Upper lobe of right lung (tissue), 1 donor: ENCODE results near the gene YIF1A. TPM values are rescaled to one million over a fixed set of nuclear protein-coding genes. Genes with fewer than 3 reads are reported as not detected.

Source experiments
- ATAC-seq: fragments of 200-7000 bp; cut with Tn5 transposase; one replicate; pipeline ENCODE4 v1.9.1; 2020; ENCODE audit warnings: mild to moderate bottlenecking, moderate library complexity
- DNase-seq: peaks from one replicate; pipeline ENCODE4 v3.0.0-alpha.2; 2020
- H3K27ac ChIP-seq: fragments of 200-600 bp; one replicate; pipeline ENCODE4 v1.8.0; 2022
- H3K27me3 ChIP-seq: fragments of 200-600 bp; one replicate; pipeline ENCODE4 v1.8.0; 2022; ENCODE audit warnings: mild to moderate bottlenecking
- H3K36me3 ChIP-seq: fragments of 200-600 bp; one replicate; pipeline ENCODE4 v1.8.0; 2022
- H3K4me1 ChIP-seq: fragments of 200-600 bp; one replicate; pipeline ENCODE4 v1.8.0; 2022
- H3K4me3 ChIP-seq: fragments of 200-600 bp; one replicate; pipeline ENCODE4 v1.8.0; 2022; ENCODE audit warnings: mild to moderate bottlenecking
- H3K9me3 ChIP-seq: fragments of 200-600 bp; one replicate; pipeline ENCODE4 v1.8.0; 2022
- CTCF ChIP-seq: fragments of 200-600 bp; IDR thresholded peaks from one replicate; pipeline ENCODE4 v1.8.0; 2022; ENCODE audit warnings: antibody characterized with exemption
- intact Hi-C: fragments of 100-400 bp; cut with DNase I; formaldehyde crosslinking; loops from one replicate; pipeline ENCODE4 v1.11.0; 2022
- total RNA-seq: library from RNA; stranded (reverse); fragmentation: NEBNext Ultra II Directional; extraction: Animal tissue kit (Norgen Biotek cat#: 25700); gene quantifications from one replicate; pipeline ENCODE4 v1.2.1, GENCODE V29; 2021
- donor health status: DM: no; HTN: yes; CAD: no; lungs with severe emphysema.

Gene YIF1A
- total RNA-seq, 1 donor from 2014 or later: 66.9 TPM

- no peak overlapping the region for H3K27ac ChIP-seq
- peaks cover 20% of the 10 kb centered on the region for H3K4me1 ChIP-seq
- H3K9me3 ChIP-seq: no peaks in the 10 kb centered on the region
- H3K4me3 ChIP-seq: no peak overlapping the region
- intact Hi-C loops: no loop called here
- no peak for TF ChIP-seq CTCF
- no peaks in the 10 kb centered on the region for H3K36me3 ChIP-seq
- peaks cover 32% of the 10 kb centered on the region for H3K27me3 ChIP-seq
- ATAC-seq: no peak
- DNase-seq: no peak
Observed at GRCh38 chr11:66292543-66293332, 3.8 kb upstream of the YIF1A start.

GRCh38 chr11:66291706-66292542, 3.0 kb upstream of the YIF1A start, which contains the start of gene TMEM151A:
TMEM151A (plus strand) TSS chr11:66291894; CDS start chr11:66292014, 120 bp downstream.
- no peak for TF ChIP-seq CTCF
- intact Hi-C loops: no loop called here

GRCh38 chr11:66291303-66291705, 2.4 kb upstream of the YIF1A start:
- no peak overlapping the region for H3K27ac ChIP-seq
- no peak overlapping the region for H3K4me3 ChIP-seq

More at GRCh38 chr11:66291706-66292542, 3.0 kb upstream of the YIF1A start, which contains the start of gene TMEM151A:
- Histone ChIP-seq H3K27me3 (peaks cover 32% of the 10 kb centered on the region), H3K4me3 (peak within 1 kb of the TSS; percentile 34), H3K36me3 (no peaks in the 10 kb centered on the region), H3K27ac (no peak within 1 kb of the TSS), H3K9me3 (no peaks in the 10 kb centered on the region), H3K4me1 (peaks cover 22% of the 10 kb centered on the region)
- DNase-seq: no peak
- ATAC-seq: no peak

GRCh38 chr11:66290330-66290621, 1.3 kb upstream of the YIF1A start:
- no peak for TF ChIP-seq CTCF
- Histone ChIP-seq H3K27me3 (peaks cover 32% of the 10 kb centered on the region), H3K4me1 (peaks cover 22% of the 10 kb centered on the region), H3K9me3 (no peaks in the 10 kb centered on the region), H3K36me3 (no peaks in the 10 kb centered on the region), H3K27ac (no peak overlapping the region), H3K4me3 (peak overlapping the region; percentile 78)
- ATAC-seq (no peak), DNase-seq (no peak)
- intact Hi-C loops: no loop called here

More at GRCh38 chr11:66291303-66291705, 2.4 kb upstream of the YIF1A start:
- no peak for DNase-seq
- Histone ChIP-seq H3K27me3 (peaks cover 32% of the 10 kb centered on the region), H3K4me1 (peaks cover 22% of the 10 kb centered on the region), H3K9me3 (no peaks in the 10 kb centered on the region), H3K36me3 (no peaks in the 10 kb centered on the region)
- TF ChIP-seq CTCF: no peak
- ATAC-seq: no peak
- intact Hi-C loops: no loop called here

- peaks cover 22% of the 10 kb centered on the region for H3K4me1 ChIP-seq
- no peaks in the 10 kb centered on the region for H3K36me3 ChIP-seq
- H3K4me3 ChIP-seq: peak overlapping the region; percentile 78
- ATAC-seq: peak; percentile 56
- intact Hi-C loops: no loop called here
- no peaks in the 10 kb centered on the region for H3K9me3 ChIP-seq
- peak; percentile 90 for DNase-seq
- peak overlapping the region; percentile 85 for H3K27ac ChIP-seq
- H3K27me3 ChIP-seq: peaks cover 32% of the 10 kb centered on the region
- TF ChIP-seq CTCF: no peak
Observed at GRCh38 chr11:66289548-66290329, 796 bp upstream of the YIF1A start.
